B cell (primary cell): ENCODE results near the gene SHANK2.

ENCODE experiments used
- EZH2 ChIP-seq: IDR thresholded peaks from 2 replicates; pipeline ENCODE4 v1.6.1; 2012; ENCODE audit warnings: borderline replicate concordance, low read depth, mild to moderate bottlenecking, moderate library complexity, low read length; ENCODE audit not compliant: insufficient read depth, poor library complexity, severe bottlenecking
- TF ChIP-seq, protein P1 (sequence below): fragments of 200-600 bp; IDR thresholded peaks from one replicate; pipeline ENCODE4 v1.8.0; 2022; ENCODE audit warnings: antibody characterized with exemption, mild to moderate bottlenecking

DNA sequence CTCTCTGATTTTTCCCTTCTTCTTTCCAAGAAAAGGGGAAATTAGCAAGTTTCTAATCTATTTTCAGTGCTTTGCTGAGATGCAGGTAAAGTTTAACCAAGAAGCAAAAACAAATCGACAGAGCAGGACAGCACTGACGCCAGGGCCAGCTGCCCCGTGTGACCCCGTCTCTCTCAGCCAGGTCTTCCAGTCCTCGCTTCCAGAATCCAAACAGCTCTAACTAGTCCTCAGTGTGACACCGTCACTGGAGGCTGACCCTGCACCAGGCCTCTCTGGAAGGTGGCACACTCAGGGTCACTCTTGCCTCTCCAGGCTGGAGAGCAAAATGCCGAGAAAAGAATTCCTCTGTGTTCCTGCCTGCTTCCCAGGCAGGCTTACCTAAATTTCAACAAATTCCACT, 44.8 kb downstream of the SHANK2 start:
- TF ChIP-seq, protein P1, sequence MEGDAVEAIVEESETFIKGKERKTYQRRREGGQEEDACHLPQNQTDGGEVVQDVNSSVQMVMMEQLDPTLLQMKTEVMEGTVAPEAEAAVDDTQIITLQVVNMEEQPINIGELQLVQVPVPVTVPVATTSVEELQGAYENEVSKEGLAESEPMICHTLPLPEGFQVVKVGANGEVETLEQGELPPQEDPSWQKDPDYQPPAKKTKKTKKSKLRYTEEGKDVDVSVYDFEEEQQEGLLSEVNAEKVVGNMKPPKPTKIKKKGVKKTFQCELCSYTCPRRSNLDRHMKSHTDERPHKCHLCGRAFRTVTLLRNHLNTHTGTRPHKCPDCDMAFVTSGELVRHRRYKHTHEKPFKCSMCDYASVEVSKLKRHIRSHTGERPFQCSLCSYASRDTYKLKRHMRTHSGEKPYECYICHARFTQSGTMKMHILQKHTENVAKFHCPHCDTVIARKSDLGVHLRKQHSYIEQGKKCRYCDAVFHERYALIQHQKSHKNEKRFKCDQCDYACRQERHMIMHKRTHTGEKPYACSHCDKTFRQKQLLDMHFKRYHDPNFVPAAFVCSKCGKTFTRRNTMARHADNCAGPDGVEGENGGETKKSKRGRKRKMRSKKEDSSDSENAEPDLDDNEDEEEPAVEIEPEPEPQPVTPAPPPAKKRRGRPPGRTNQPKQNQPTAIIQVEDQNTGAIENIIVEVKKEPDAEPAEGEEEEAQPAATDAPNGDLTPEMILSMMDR, result no peak
- no peak for TF ChIP-seq EZH2
